Thymus (tissue), 11 donors: ENCODE results near the gene RBFOX1. TPM values are rescaled to one million over a fixed set of nuclear protein-coding genes. Genes with fewer than 3 reads are reported as not detected.

ENCODE experiments used
- DNase-seq, 9 donors: peaks; one replicate each; pipeline ENCODE4 v3.0.0-alpha.2; 2013; ENCODE audit warnings: low spot score in 9 of 9, low read depth in 6 of 9, missing footprints in 1 of 9
- H3K27ac ChIP-seq, 2 donors: one replicate each; pipeline ENCODE4 v1.5.1; 2013; ENCODE audit warnings: control low read depth in 1 of 2, low read depth in 1 of 2, low read length in 1 of 2, mild to moderate bottlenecking in 1 of 2, moderate library complexity in 1 of 2
- H3K27me3 ChIP-seq, 2 donors: one replicate each; pipeline ENCODE4 v1.5.1; 2013; ENCODE audit warnings: low read length in 1 of 2; ENCODE audit not compliant: control insufficient read depth in 2 of 2, insufficient read depth in 1 of 2
- H3K36me3 ChIP-seq, 2 donors: one replicate each; pipeline ENCODE4 v1.5.1; 2013; ENCODE audit warnings: low read length in 1 of 2, mild to moderate bottlenecking in 1 of 2, moderate library complexity in 1 of 2; ENCODE audit not compliant: control insufficient read depth in 2 of 2, insufficient read depth in 2 of 2
- H3K4me1 ChIP-seq, 2 donors: one replicate each; pipeline ENCODE4 v1.5.1; 2013; ENCODE audit warnings: low read length in 2 of 2; ENCODE audit not compliant: control insufficient read depth in 2 of 2, insufficient read depth in 2 of 2
- H3K4me3 ChIP-seq, 2 donors: one replicate each; pipeline ENCODE4 v1.5.1; 2013; ENCODE audit warnings: low read length in 2 of 2, control low read depth in 1 of 2, mild to moderate bottlenecking in 1 of 2
- H3K9me3 ChIP-seq, 2 donors: one replicate each; pipeline ENCODE4 v1.5.1; 2013; ENCODE audit warnings: low read length in 1 of 2, mild to moderate bottlenecking in 1 of 2; ENCODE audit not compliant: control insufficient read depth in 2 of 2, insufficient read depth in 1 of 2
- WGBS: extraction: QIAGEN DNeasy Blood & Tissue Kit; methylation state at CpG from one replicate; pipeline ENCODE4 v1.1.7; 2013; 5-methylcytosine and 5-hydroxymethylcytosine counted together
- polyA plus RNA-seq: library from polyadenylated mRNA; stranded (reverse); fragments of 200-250 nt; gene quantifications from one replicate; pipeline ENCODE4 v1.2.3, GENCODE V29; 2013
- total RNA-seq: library from RNA; stranded (reverse); fragments of 120-200 nt; gene quantifications from one replicate; pipeline ENCODE4 v1.2.4, GENCODE V29; 2013
- donor health status: healthy.

RBFOX1 gene
- total and polyA plus RNA-seq, 2 donors = 0.23 to 0.52 TPM

GRCh38 chr16:7392206-7392605, 59.6 kb downstream of the RBFOX1 start:
- H3K27me3 ChIP-seq = no peaks in the 10 kb centered on the region
- H3K27ac ChIP-seq = no peak overlapping the region
- no peak overlapping the region for H3K4me3 ChIP-seq
- WGBS = 49% methylated on average over 1 of the region's 1 CpG
- no peaks in the 10 kb centered on the region for H3K9me3 ChIP-seq
- H3K36me3 ChIP-seq = no peaks in the 10 kb centered on the region
- H3K4me1 ChIP-seq = no peaks in the 10 kb centered on the region
- no peak for DNase-seq

GRCh38 chr16:7393680-7394079, 61.0 kb downstream of the RBFOX1 start:
- no peak for DNase-seq
- 96% methylated on average over 4 of the region's 4 CpGs for WGBS
- H3K27me3 ChIP-seq = no peaks in the 10 kb centered on the region
- H3K36me3 ChIP-seq = no peaks in the 10 kb centered on the region
- H3K4me3 ChIP-seq = no peak overlapping the region
- no peaks in the 10 kb centered on the region for H3K9me3 ChIP-seq
- H3K4me1 ChIP-seq = no peaks in the 10 kb centered on the region
- no peak overlapping the region for H3K27ac ChIP-seq

GRCh38 chr16:7394720-7395336, 62.2 kb downstream of the RBFOX1 start:
- Histone ChIP-seq H3K36me3 (no peaks in the 10 kb centered on the region), H3K27me3 (no peaks in the 10 kb centered on the region), H3K27ac (no peak overlapping the region), H3K4me3 (no peak overlapping the region), H3K9me3 (no peaks in the 10 kb centered on the region), H3K4me1 (no peaks in the 10 kb centered on the region)
- WGBS = 90% methylated on average over 7 of the region's 7 CpGs
- DNase-seq = no peak

- WGBS = 92% methylated on average over 5 of the region's 5 CpGs
- no peak for DNase-seq
- H3K27ac ChIP-seq = no peak overlapping the region
- H3K9me3 ChIP-seq = no peaks in the 10 kb centered on the region
- H3K4me1 ChIP-seq = no peaks in the 10 kb centered on the region
- no peaks in the 10 kb centered on the region for H3K27me3 ChIP-seq
- no peaks in the 10 kb centered on the region for H3K36me3 ChIP-seq
- H3K4me3 ChIP-seq = no peak overlapping the region
Observed at GRCh38 chr16:7397901-7398300, 65.3 kb downstream of the RBFOX1 start.

- DNase-seq = no peak
- H3K9me3 ChIP-seq = no peaks in the 10 kb centered on the region
Observed at GRCh38 chr16:7398536-7398935, 65.9 kb downstream of the RBFOX1 start.

GRCh38 chr16:7399296-7399695, 66.7 kb downstream of the RBFOX1 start:
- Histone ChIP-seq H3K36me3 (no peaks in the 10 kb centered on the region), H3K4me1 (no peaks in the 10 kb centered on the region), H3K27me3 (no peaks in the 10 kb centered on the region), H3K9me3 (no peaks in the 10 kb centered on the region), H3K4me3 (no peak overlapping the region), H3K27ac (no peak overlapping the region)
- WGBS = 92% methylated on average over 7 of the region's 7 CpGs
- DNase-seq = no peak

More at GRCh38 chr16:7398536-7398935, 65.9 kb downstream of the RBFOX1 start:
- no peak overlapping the region for H3K27ac ChIP-seq
- no peak overlapping the region for H3K4me3 ChIP-seq
- H3K4me1 ChIP-seq = no peaks in the 10 kb centered on the region
- no peaks in the 10 kb centered on the region for H3K36me3 ChIP-seq
- WGBS = 93% methylated on average over 4 of the region's 4 CpGs
- no peaks in the 10 kb centered on the region for H3K27me3 ChIP-seq

GRCh38 chr16:7400117-7400890, 67.7 kb downstream of the RBFOX1 start:
- no peak overlapping the region for H3K27ac ChIP-seq
- no peaks in the 10 kb centered on the region for H3K9me3 ChIP-seq

GRCh38 chr16:7404217-7404616, 71.6 kb downstream of the RBFOX1 start:
- no peak overlapping the region for H3K27ac ChIP-seq
- H3K4me3 ChIP-seq = no peak overlapping the region
- no peaks in the 10 kb centered on the region for H3K4me1 ChIP-seq
- no peak for DNase-seq
- H3K9me3 ChIP-seq = no peaks in the 10 kb centered on the region
- 76% methylated on average over 5 of the region's 5 CpGs for WGBS
- H3K36me3 ChIP-seq = no peaks in the 10 kb centered on the region
- no peaks in the 10 kb centered on the region for H3K27me3 ChIP-seq

More at GRCh38 chr16:7400117-7400890, 67.7 kb downstream of the RBFOX1 start:
- no peaks in the 10 kb centered on the region for H3K36me3 ChIP-seq
- no peak for DNase-seq
- H3K4me3 ChIP-seq = no peak overlapping the region
- H3K4me1 ChIP-seq = no peaks in the 10 kb centered on the region
- H3K27me3 ChIP-seq = no peaks in the 10 kb centered on the region
- 73% methylated on average over 5 of the region's 5 CpGs for WGBS

GRCh38 chr16:7405166-7405565, 72.5 kb downstream of the RBFOX1 start:
- 83% methylated on average over 16 of the region's 16 CpGs for WGBS
- Histone ChIP-seq H3K4me1 (no peaks in the 10 kb centered on the region), H3K27me3 (no peaks in the 10 kb centered on the region), H3K9me3 (no peaks in the 10 kb centered on the region), H3K27ac (no peak overlapping the region), H3K36me3 (no peaks in the 10 kb centered on the region), H3K4me3 (no peak overlapping the region)
- no peak for DNase-seq
